H1 (cell line): ENCODE results near the gene GPR157. TPM values are rescaled to one million over a fixed set of nuclear protein-coding genes. Genes with fewer than 3 reads are reported as not detected.
"Not testable (repeated sequence)": the region's sequence is repeated elsewhere in the genome, so short reads cannot be mapped to it uniquely, and the experiment has no call there.

ENCODE experiments used
- CTCF ChIA-PET: fragments of 300-600 bp; sonication (Branson Sonifier 250); formaldehyde crosslinking; loops from one replicate; lab custom pipeline; 2021; ENCODE audit not compliant: partially characterized antibody; lab: Charles Lee
- POLR2A ChIA-PET: fragments of 300-600 bp; sonication (Branson Sonifier 250); formaldehyde crosslinking; loops from one replicate; lab custom pipeline; 2021; ENCODE audit warnings: inconsistent platforms; ENCODE audit not compliant: partially characterized antibody; lab: Charles Lee
- DNase-seq, 2 experiments: peaks; one replicate each; pipeline versions ENCODE4 v3.0.0 to v3.0.0-alpha.2; 2010 to 2022; ENCODE audit warnings: low spot score in 2 of 2, low read depth in 1 of 2, mixed read lengths in 1 of 2
- FAIRE-seq: peaks from 2 replicates; lab custom pipeline; 2011; peaks lifted over from hg19 to GRCh38; lab: Jason Lieb, UNC
- H2AFZ ChIP-seq: 2 replicates; pipeline ENCODE4 v1.8.1; 2012; ENCODE audit warnings: low read length, inconsistent platforms
- H2AK5ac ChIP-seq: 2 replicates; pipeline ENCODE4 v1.6.1; 2013; ENCODE audit warnings: low read depth, low read length
- H2BK120ac ChIP-seq: replicated peaks from 2 replicates; pipeline ENCODE3; 2013; ENCODE audit warnings: low read depth, low read length, inconsistent platforms
- H2BK12ac ChIP-seq: 2 replicates; pipeline ENCODE4 v1.6.1; 2013; ENCODE audit warnings: low read depth, low read length
- H2BK15ac ChIP-seq: 2 replicates; pipeline ENCODE4 v1.6.1; 2013; ENCODE audit warnings: low read length
- H2BK20ac ChIP-seq: 2 replicates; pipeline ENCODE4 v1.6.1; 2013; ENCODE audit warnings: low read length
- H2BK5ac ChIP-seq: 2 replicates; pipeline ENCODE4 v1.6.1; 2013; ENCODE audit warnings: low read depth, low read length
- H3K14ac ChIP-seq: 2 replicates; pipeline ENCODE4 v1.6.1; 2013; ENCODE audit warnings: inconsistent platforms; ENCODE audit not compliant: insufficient read length
- H3K18ac ChIP-seq: 2 replicates; pipeline ENCODE4 v1.6.1; 2013; ENCODE audit warnings: low read length; ENCODE audit errors: extremely low read depth
- H3K23ac ChIP-seq: 2 replicates; pipeline ENCODE4 v1.6.1; 2013; ENCODE audit warnings: inconsistent platforms; ENCODE audit not compliant: insufficient read length
- H3K23me2 ChIP-seq: 2 replicates; pipeline ENCODE4 v1.6.1; 2013; ENCODE audit warnings: low read depth, low read length
- H3K27ac ChIP-seq: 2 replicates; pipeline ENCODE4 v1.6.1; 2011; ENCODE audit warnings: low read depth, low read length, inconsistent platforms
- H3K27me3 ChIP-seq, 4 experiments: replicated peaks in 1 of 4; 1 replicate in 1 of 4; 2 replicates in 3 of 4; pipeline versions ENCODE4 v1.6.1 to v1.8.1; 2011 to 2013; ENCODE audit warnings: low read length in 3 of 4, mild to moderate bottlenecking in 3 of 4, inconsistent platforms in 2 of 4, mixed read lengths in 2 of 4, moderate library complexity in 1 of 4; ENCODE audit not compliant: control insufficient read depth in 3 of 4, insufficient read depth in 3 of 4; ENCODE audit errors: extremely low read depth in 1 of 4
- H3K36me3 ChIP-seq, 4 experiments: 2 replicates each; pipeline versions ENCODE4 v1.6.1 to v1.8.1; 2011 to 2013; ENCODE audit warnings: mild to moderate bottlenecking in 4 of 4, low read length in 3 of 4, moderate library complexity in 2 of 4, control low read depth in 1 of 4, inconsistent platforms in 1 of 4; ENCODE audit not compliant: insufficient read depth in 4 of 4, control insufficient read depth in 2 of 4
- H3K4ac ChIP-seq: replicated peaks from 2 replicates; pipeline ENCODE3; 2013; ENCODE audit warnings: low read length, low read depth, mixed read lengths, inconsistent platforms; ENCODE audit not compliant: insufficient read length
- H3K4me1 ChIP-seq, 4 experiments: replicated peaks in 1 of 4; 1 replicate in 1 of 4; 2 replicates in 3 of 4; pipeline versions ENCODE4 v1.6.1 to v1.8.1; 2011 to 2013; ENCODE audit warnings: low read length in 3 of 4, inconsistent platforms in 2 of 4, mixed read lengths in 1 of 4; ENCODE audit not compliant: insufficient read depth in 4 of 4, control insufficient read depth in 3 of 4
- H3K4me2 ChIP-seq, 2 experiments: 2 replicates each; pipeline versions ENCODE4 v1.6.1 to v1.8.1; 2011 to 2013; ENCODE audit warnings: low read depth in 2 of 2, low read length in 2 of 2, control low read depth in 1 of 2, inconsistent platforms in 1 of 2, mild to moderate bottlenecking in 1 of 2; ENCODE audit not compliant: insufficient read depth in 1 of 2
- H3K4me3 ChIP-seq, 4 experiments: fragments of 200-600, 300-600 bp in 1 of 4; sonication (generic), shearing (Covaris generic), sonication (Bioruptor Twin) in 1 of 4; 2 replicates each; pipeline versions ENCODE4 v1.5.1 to v1.8.1; 2011 to 2016; ENCODE audit warnings: low read length in 4 of 4, low read depth in 3 of 4, control low read depth in 2 of 4, inconsistent platforms in 2 of 4, mild to moderate bottlenecking in 2 of 4, mixed read lengths in 1 of 4, moderate library complexity in 1 of 4; ENCODE audit not compliant: insufficient read depth in 2 of 4; ENCODE audit errors: extremely low read depth in 1 of 4
- H3K56ac ChIP-seq: replicated peaks from 2 replicates; pipeline ENCODE3; 2013; ENCODE audit warnings: low read depth, mild to moderate bottlenecking, mixed read lengths, low read length, inconsistent platforms; ENCODE audit not compliant: insufficient read length
- H3K79me1 ChIP-seq: 2 replicates; pipeline ENCODE4 v1.6.1; 2013; ENCODE audit warnings: low read depth, low read length, control low read depth
- H3K79me2 ChIP-seq, 2 experiments: 2 replicates each; pipeline versions ENCODE4 v1.6.1 to v1.8.1; 2012 to 2013; ENCODE audit warnings: low read length in 2 of 2, mild to moderate bottlenecking in 2 of 2, inconsistent platforms in 1 of 2; ENCODE audit not compliant: insufficient read depth in 2 of 2, control insufficient read depth in 1 of 2
- H3K9ac ChIP-seq, 4 experiments: replicated peaks in 1 of 4; 1 replicate in 1 of 4; 2 replicates in 3 of 4; pipeline versions ENCODE4 v1.6.1 to v1.8.1; 2011 to 2013; ENCODE audit warnings: low read depth in 3 of 4, low read length in 3 of 4, control low read depth in 2 of 4, mild to moderate bottlenecking in 2 of 4, moderate library complexity in 2 of 4, inconsistent platforms in 1 of 4; ENCODE audit errors: extremely low read depth in 1 of 4
- H3K9me3 ChIP-seq, 2 experiments: 2 replicates each; pipeline versions ENCODE4 v1.6.1 to v1.8.1; 2012 to 2013; ENCODE audit warnings: mild to moderate bottlenecking in 2 of 2, moderate library complexity in 2 of 2, control low read depth in 1 of 2, inconsistent platforms in 1 of 2, low read depth in 1 of 2, low read length in 1 of 2, mixed read lengths in 1 of 2; ENCODE audit not compliant: insufficient read depth in 2 of 2
- H4K20me1 ChIP-seq, 2 experiments: replicated peaks in 1 of 2; 2 replicates each; pipeline versions ENCODE3 to v1.8.1; 2011 to 2013; ENCODE audit warnings: inconsistent platforms in 2 of 2, low read length in 2 of 2, mild to moderate bottlenecking in 1 of 2; ENCODE audit not compliant: insufficient read depth in 2 of 2, control insufficient read depth in 1 of 2
- H4K5ac ChIP-seq: 2 replicates; pipeline ENCODE4 v1.6.1; 2013; ENCODE audit warnings: low read length, low read depth, mixed read lengths, inconsistent platforms; ENCODE audit not compliant: insufficient read length
- H4K8ac ChIP-seq: 2 replicates; pipeline ENCODE4 v1.8.0; 2013; ENCODE audit warnings: mild to moderate bottlenecking, moderate library complexity, low read length, inconsistent platforms; ENCODE audit not compliant: insufficient read depth; ENCODE audit errors: extremely low read depth
- H4K91ac ChIP-seq: replicated peaks from 2 replicates; pipeline ENCODE3; 2013; ENCODE audit warnings: low read length, mixed read lengths, inconsistent platforms; ENCODE audit not compliant: insufficient read length
- BACH1 ChIP-seq: IDR thresholded peaks from 2 replicates; pipeline ENCODE4 v1.6.1; 2012; ENCODE audit warnings: low read length, improper control_type of control experiment
- EZH2 ChIP-seq: fragments of 200-600 bp; sonication (generic); IDR thresholded peaks from 2 replicates; pipeline ENCODE4 v1.7.1; 2012; ENCODE audit warnings: low read depth, mild to moderate bottlenecking, moderate library complexity, low read length, inconsistent platforms; ENCODE audit not compliant: severe bottlenecking
- HDAC6 ChIP-seq: IDR thresholded peaks from one replicate; pipeline ENCODE4 v1.7.1; 2012; ENCODE audit warnings: low read depth, mild to moderate bottlenecking, inconsistent platforms, low read length, moderate library complexity
- KDM4A ChIP-seq: IDR thresholded peaks from one replicate; pipeline ENCODE4 v1.7.1; 2012; ENCODE audit warnings: low read depth, mild to moderate bottlenecking, moderate library complexity, low read length, inconsistent platforms; ENCODE audit not compliant: severe bottlenecking
- MAFK ChIP-seq: IDR thresholded peaks from 2 replicates; pipeline ENCODE4 v1.6.1; 2012; ENCODE audit warnings: low read depth, mild to moderate bottlenecking, improper control_type of control experiment, low read length
- POLR2AphosphoS5 ChIP-seq: IDR thresholded peaks from 2 replicates; pipeline ENCODE4 v1.6.1; 2011; ENCODE audit warnings: low read depth, low read length
- RAD21 ChIP-seq, 2 experiments: IDR thresholded peaks in 1 of 2; conservative IDR thresholded peaks in 1 of 2; 2 replicates each; pipeline ENCODE4 v1.6.1; 2011; ENCODE audit warnings: low read depth in 2 of 2, low read length in 2 of 2, improper control_type of control experiment in 1 of 2, inconsistent platforms in 1 of 2, mild to moderate bottlenecking in 1 of 2, moderate library complexity in 1 of 2
- polyA plus RNA-seq, 7 experiments: library from polyadenylated mRNA; depleted of rRNA in 3 of 7; stranded (reverse) in 5 of 7; unstranded in 2 of 7; fragments of >200 nt in 5 of 7; fragments of 200-250 nt in 2 of 7; gene quantifications; 1 replicate in 5 of 7; 2 replicates in 1 of 7; 4 replicates in 1 of 7; pipeline versions ENCODE4 v1.2.1 to v1.2.3, GENCODE V29; 2011 to 2013; ENCODE audit warnings: missing spikeins in 2 of 7, mixed read lengths in 2 of 7
- total RNA-seq: library from RNA; stranded (reverse); fragmentation: NEBNext Ultra II Directional; extraction: Animal tissue kit (Norgen Biotek cat#: 25700); gene quantifications from 2 replicates; pipeline ENCODE4 v1.2.1, GENCODE V29; 2021

The GPR157 gene
- total and polyA plus RNA-seq, 2 of the 8 experiments (the other 6 are each of a cell fraction or from before 2014, with no cell fraction given): 1.0 to 11.0 TPM

DNA sequence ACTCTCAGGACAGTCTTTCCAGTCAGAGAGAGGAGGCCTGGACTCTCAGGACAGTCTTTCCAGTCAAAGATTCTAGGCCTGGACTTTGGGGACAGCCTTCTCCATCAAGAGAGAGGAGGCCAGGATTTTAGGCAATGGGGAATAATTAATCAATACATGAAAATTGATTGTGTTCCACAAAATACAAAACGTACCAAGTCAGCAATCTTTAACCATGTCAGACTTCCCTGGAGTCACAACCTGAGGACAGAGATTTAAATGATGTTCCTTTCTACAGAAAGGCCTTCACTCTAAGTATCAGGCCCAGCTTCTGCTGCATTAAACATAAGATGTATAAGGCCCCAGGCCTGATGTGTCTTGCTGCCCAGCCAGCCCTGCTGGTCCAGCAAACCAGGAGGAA lies 27.0 kb upstream of the GPR157 start (continued):
- TF ChIP-seq KDM4A (no peak), POLR2AphosphoS5 (no peak), BACH1 (no peak), RAD21 (IDR thresholded peaks at IDR 0.05 in 1 of 2, conservative IDR thresholded peaks at IDR 0.05 in 1 of 2; ENCODE audit: low read depth in 2 of 2, low read length in 2 of 2) (no peak), MAFK (no peak), HDAC6 (no peak), EZH2 (no peak)
- TF ChIP-seq, all 59 proteins: peak for 0

DNA sequence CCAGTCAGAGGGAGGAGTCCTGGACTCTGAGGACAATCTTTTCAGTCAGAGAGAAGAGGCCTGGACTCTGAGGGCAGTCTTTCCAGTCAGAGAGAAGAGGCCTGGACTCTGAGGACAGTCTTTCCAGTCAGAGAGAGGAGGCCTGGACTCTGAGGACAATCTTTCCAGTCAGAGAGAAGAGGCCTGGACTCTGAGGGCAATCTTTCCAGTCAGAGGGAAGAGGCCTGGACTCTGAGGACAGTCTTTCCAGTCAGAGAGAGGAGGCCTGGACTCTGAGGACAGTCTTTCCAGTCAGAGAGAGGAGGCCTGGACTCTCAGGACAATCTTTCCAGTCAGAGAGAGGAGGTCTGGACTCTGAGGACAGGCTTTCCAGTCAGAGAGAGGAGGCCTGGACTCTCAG lies 26.5 kb upstream of the GPR157 start:
- H3K56ac ChIP-seq, H4K91ac ChIP-seq, H2BK5ac ChIP-seq, H2BK120ac ChIP-seq, H3K4me3 ChIP-seq, H3K27ac ChIP-seq, H2AK5ac ChIP-seq, DNase-seq, H4K5ac ChIP-seq, POLR2A ChIA-PET, H4K8ac ChIP-seq, H3K36me3 ChIP-seq, H3K18ac ChIP-seq, H3K27me3 ChIP-seq, H3K9me3 ChIP-seq, H2AFZ ChIP-seq, H2BK20ac ChIP-seq, H3K79me1 ChIP-seq, H3K4me2 ChIP-seq, FAIRE-seq, H2BK15ac ChIP-seq, H3K23ac ChIP-seq, CTCF ChIA-PET, H3K4me1 ChIP-seq, H3K14ac ChIP-seq, H3K4ac ChIP-seq, H3K9ac ChIP-seq, H2BK12ac ChIP-seq, H3K23me2 ChIP-seq: not testable (repeated sequence)
- H4K20me1 ChIP-seq: peaks cover 2 to 14% of the 10 kb centered on the region in 2 experiments
- peaks cover 0 to 48% of the 10 kb centered on the region in 2 experiments; a peak in 2 of 4 replicates for H3K79me2 ChIP-seq
